Mesothelial cell of epicardium (in vitro differentiated cells): Measurements from ENCODE around the gene SPG21. TPM values are rescaled to one million over a fixed set of nuclear protein-coding genes. Genes with fewer than 3 reads are reported as not detected.

ENCODE experiments used
- DNase-seq, 2 experiments: peaks; one replicate each; pipeline ENCODE4 v3.0.0; 2021; ENCODE audit warnings: low spot score in 2 of 2; ENCODE audit not compliant: unreplicated experiment in 2 of 2
- H3K27ac Mint-ChIP-seq: 2 replicates; pipeline ENCODE4 v1.8.0; 2021; ENCODE audit warnings: mixed read lengths
- H3K27me3 Mint-ChIP-seq: 2 replicates; pipeline ENCODE4 v1.8.0; 2021; ENCODE audit warnings: low read depth, mixed read lengths
- H3K36me3 Mint-ChIP-seq: 2 replicates; pipeline ENCODE4 v1.8.0; 2021; ENCODE audit warnings: mixed read lengths
- H3K4me1 Mint-ChIP-seq: 2 replicates; pipeline ENCODE4 v1.8.0; 2021; ENCODE audit warnings: mixed read lengths
- H3K4me3 Mint-ChIP-seq: 2 replicates; pipeline ENCODE4 v1.8.0; 2021; ENCODE audit warnings: mild to moderate bottlenecking, moderate library complexity, mixed read lengths
- H3K9me3 Mint-ChIP-seq: 2 replicates; pipeline ENCODE4 v1.8.0; 2021; ENCODE audit warnings: mixed read lengths
- total RNA-seq: library from RNA; stranded (reverse); gene quantifications from 3 replicates; pipeline ENCODE4 v1.2.1, GENCODE V29; 2021
- TF ChIP-seq, protein P1 (sequence below): fragments of 200-600 bp; sonication (generic); IDR thresholded peaks from one replicate; pipeline ENCODE4 v1.5.0; 2021; ENCODE audit warnings: antibody characterized with exemption; ENCODE audit not compliant: unreplicated experiment

The SPG21 gene
- total RNA-seq, 1 donor from 2014 or later: 94.8 TPM

DNA sequence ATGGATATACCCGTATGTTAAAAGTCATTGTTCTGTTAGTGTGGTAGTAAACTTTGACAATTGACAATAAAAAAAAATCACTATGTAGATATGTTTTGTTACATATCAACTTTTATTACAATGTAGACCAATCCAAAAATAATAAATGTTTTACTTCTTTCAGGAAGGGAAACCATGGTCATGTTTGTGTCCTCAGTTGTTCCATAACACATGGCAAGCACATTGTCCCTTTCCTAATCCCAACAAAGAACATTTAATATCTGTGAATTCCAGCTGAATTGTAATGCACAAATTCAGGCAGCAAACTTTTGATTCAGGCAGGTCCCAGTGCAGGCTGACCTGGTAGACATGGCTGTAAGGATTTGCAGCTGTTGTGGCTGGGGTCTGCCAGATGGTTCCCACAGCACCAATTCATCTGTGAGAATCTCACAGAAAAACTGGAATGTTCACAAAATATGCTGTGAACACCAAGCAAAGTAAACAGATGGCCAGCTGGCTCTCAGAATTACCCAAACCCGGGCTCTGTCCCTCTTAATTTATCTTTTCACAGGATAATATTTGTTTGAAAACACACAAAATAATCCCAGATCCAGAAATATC is 1.9 kb upstream of the SPG21 start:
- H3K4me3 Mint-ChIP-seq: no peak overlapping the region
- H3K4me1 Mint-ChIP-seq: peaks cover 31% of the 10 kb centered on the region
- no peak for DNase-seq
- no peaks in the 10 kb centered on the region for H3K27me3 Mint-ChIP-seq
- TF ChIP-seq, protein P1, sequence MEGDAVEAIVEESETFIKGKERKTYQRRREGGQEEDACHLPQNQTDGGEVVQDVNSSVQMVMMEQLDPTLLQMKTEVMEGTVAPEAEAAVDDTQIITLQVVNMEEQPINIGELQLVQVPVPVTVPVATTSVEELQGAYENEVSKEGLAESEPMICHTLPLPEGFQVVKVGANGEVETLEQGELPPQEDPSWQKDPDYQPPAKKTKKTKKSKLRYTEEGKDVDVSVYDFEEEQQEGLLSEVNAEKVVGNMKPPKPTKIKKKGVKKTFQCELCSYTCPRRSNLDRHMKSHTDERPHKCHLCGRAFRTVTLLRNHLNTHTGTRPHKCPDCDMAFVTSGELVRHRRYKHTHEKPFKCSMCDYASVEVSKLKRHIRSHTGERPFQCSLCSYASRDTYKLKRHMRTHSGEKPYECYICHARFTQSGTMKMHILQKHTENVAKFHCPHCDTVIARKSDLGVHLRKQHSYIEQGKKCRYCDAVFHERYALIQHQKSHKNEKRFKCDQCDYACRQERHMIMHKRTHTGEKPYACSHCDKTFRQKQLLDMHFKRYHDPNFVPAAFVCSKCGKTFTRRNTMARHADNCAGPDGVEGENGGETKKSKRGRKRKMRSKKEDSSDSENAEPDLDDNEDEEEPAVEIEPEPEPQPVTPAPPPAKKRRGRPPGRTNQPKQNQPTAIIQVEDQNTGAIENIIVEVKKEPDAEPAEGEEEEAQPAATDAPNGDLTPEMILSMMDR: no peak
- no peaks in the 10 kb centered on the region for H3K36me3 Mint-ChIP-seq
- H3K9me3 Mint-ChIP-seq: no peaks in the 10 kb centered on the region
- peak overlapping the region; percentile 73 for H3K27ac Mint-ChIP-seq

DNA sequence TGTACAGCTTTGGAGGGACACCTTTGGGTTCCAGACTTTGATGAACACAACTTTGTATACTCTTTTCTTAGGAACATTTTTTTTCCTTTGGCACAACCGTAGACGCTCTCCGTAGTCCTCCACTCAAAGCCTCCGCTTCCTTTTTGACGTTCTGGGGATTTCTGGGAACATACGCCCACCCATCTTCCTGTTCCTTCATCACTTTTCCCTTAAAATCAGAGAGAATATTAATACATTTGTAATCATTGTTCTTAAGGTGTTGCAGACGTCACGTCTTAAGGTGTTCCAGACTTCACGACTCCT is 405 bp upstream of the SPG21 start:
- Mint-ChIP-seq H3K4me1 (peaks cover 39% of the 10 kb centered on the region), H3K9me3 (no peaks in the 10 kb centered on the region), H3K27ac (peak overlapping the region; percentile 94), H3K36me3 (no peaks in the 10 kb centered on the region), H3K4me3 (peak overlapping the region; percentile 89), H3K27me3 (no peaks in the 10 kb centered on the region)
- no peak for DNase-seq
- TF ChIP-seq, protein P1: no peak

DNA sequence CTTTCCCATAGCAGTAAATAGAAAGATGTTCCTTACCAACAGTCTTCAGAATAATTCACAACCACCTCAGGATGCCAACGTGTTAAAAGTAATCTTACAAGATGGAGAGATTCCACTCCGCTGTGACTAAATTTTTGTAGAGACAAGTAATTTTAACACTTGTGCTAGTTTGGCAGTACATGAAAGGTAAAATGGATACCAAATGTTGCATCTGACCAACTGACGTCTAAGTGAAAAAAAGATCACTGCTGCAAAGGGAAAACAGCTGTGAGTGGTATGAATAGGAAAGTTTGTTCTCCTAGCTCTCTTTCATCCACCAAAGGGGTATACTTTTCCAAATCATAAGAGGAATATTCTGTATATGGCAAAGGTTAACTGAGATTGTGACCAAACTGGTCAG is 2.6 kb downstream of the SPG21 start:
- TF ChIP-seq, protein P1: no peak
- H3K4me1 Mint-ChIP-seq: peaks cover 42% of the 10 kb centered on the region
- no peak for DNase-seq

DNA sequence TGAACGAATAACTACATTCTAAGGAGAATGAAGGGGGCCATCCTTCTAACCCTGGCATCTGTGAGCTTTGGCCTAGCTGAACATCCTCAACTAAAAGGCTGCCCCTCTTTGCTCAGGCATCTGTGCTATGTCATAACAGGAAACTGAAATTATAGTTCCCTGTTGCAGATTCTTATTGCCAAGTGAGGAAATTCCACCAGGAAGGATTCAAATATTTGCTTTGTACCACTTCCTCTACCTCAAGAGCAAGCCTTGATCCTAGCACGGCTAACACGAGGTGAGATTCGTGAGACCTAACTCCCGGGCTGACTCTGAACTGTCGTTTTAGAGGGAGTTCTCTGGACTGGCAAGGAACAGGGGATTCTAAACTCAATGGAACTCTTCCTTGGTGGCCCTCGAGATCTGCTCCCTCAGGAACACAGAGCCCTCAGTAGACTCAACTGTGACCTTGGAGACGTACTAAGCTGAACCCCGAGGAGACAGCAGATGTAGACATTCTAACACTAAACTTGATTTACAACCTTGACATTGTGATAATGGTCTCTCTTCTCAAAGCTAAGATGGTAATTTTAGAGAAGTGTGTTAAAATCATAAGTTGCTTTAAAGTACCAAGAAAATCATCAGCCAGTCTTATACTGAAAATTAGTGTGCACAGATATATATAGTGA is 4.2 kb downstream of the SPG21 start:
- H3K4me3 Mint-ChIP-seq: no peak overlapping the region
- H3K27me3 Mint-ChIP-seq: no peaks in the 10 kb centered on the region
- H3K9me3 Mint-ChIP-seq: no peaks in the 10 kb centered on the region
- no peak for DNase-seq
- peak overlapping the region; percentile 64 for H3K27ac Mint-ChIP-seq
- H3K4me1 Mint-ChIP-seq: peaks cover 35% of the 10 kb centered on the region
- H3K36me3 Mint-ChIP-seq: peaks cover 3% of the 10 kb centered on the region
- TF ChIP-seq, protein P1: no peak

More for the DNA sequence above, 2.6 kb downstream of the SPG21 start:
- Mint-ChIP-seq H3K9me3 (no peaks in the 10 kb centered on the region), H3K36me3 (no peaks in the 10 kb centered on the region), H3K27ac (peak overlapping the region; percentile 43), H3K27me3 (no peaks in the 10 kb centered on the region), H3K4me3 (peak overlapping the region; percentile 7)

DNA sequence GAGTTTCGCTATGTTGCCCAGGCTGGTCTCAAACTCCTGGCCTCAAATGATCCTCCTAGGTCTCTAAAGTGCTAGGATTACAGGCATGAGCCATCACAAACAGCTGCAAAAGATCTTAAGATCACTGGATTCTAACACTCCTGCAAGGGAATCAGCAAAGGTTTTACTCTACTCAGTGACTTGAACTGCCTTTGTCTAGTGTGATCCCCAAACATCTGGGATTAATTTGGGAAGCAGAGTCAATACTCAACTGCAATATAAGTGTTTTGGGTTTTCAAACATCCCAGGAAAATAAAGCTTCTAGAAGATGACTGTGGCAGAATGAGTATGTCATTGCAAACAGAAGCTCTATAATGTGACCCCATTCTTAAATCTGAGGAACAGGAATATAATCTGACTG is 7.2 kb downstream of the SPG21 start:
- H3K4me3 Mint-ChIP-seq: no peak overlapping the region
- peaks cover 18% of the 10 kb centered on the region for H3K4me1 Mint-ChIP-seq
- H3K9me3 Mint-ChIP-seq: no peaks in the 10 kb centered on the region
- DNase-seq: no peak
- H3K36me3 Mint-ChIP-seq: peaks cover 19% of the 10 kb centered on the region
- H3K27me3 Mint-ChIP-seq: no peaks in the 10 kb centered on the region
- peak overlapping the region; percentile 34 for H3K27ac Mint-ChIP-seq
- TF ChIP-seq, protein P1: no peak
